Transverse colon (tissue), 4 donors: ENCODE data around the gene DYNC2H1.

Source experiments
- EP300 ChIP-seq: sonication (generic); formaldehyde crosslinking; IDR thresholded peaks from one replicate; pipeline ENCODE4 v1.6.1; 2017; ENCODE audit warnings: antibody characterized with exemption, low read depth
- POLR2A ChIP-seq: fragments of 450-650 bp; IDR thresholded peaks from one replicate; pipeline ENCODE4 v1.6.1; 2016; ENCODE audit warnings: antibody characterized with exemption, mild to moderate bottlenecking, moderate library complexity
- POLR2AphosphoS5 ChIP-seq, 3 donors: sonication (generic); formaldehyde crosslinking; IDR thresholded peaks; one replicate each; pipeline ENCODE4 v1.6.1; 2016; ENCODE audit warnings: antibody characterized with exemption in 3 of 3
- TF ChIP-seq, protein P1 (sequence below), 5 experiments: fragments of 200-600 bp in 3 of 5; fragments of 450-650 bp in 2 of 5; sonication (generic) in 3 of 5; IDR thresholded peaks; 1 replicate in 2 of 5; 2 replicates in 3 of 5; pipeline ENCODE4 v1.5.1; 2016 to 2017; ENCODE audit warnings: antibody characterized with exemption in 5 of 5, inconsistent platforms in 3 of 5, mild to moderate bottlenecking in 2 of 5, moderate library complexity in 1 of 5

- TF ChIP-seq, protein P1, sequence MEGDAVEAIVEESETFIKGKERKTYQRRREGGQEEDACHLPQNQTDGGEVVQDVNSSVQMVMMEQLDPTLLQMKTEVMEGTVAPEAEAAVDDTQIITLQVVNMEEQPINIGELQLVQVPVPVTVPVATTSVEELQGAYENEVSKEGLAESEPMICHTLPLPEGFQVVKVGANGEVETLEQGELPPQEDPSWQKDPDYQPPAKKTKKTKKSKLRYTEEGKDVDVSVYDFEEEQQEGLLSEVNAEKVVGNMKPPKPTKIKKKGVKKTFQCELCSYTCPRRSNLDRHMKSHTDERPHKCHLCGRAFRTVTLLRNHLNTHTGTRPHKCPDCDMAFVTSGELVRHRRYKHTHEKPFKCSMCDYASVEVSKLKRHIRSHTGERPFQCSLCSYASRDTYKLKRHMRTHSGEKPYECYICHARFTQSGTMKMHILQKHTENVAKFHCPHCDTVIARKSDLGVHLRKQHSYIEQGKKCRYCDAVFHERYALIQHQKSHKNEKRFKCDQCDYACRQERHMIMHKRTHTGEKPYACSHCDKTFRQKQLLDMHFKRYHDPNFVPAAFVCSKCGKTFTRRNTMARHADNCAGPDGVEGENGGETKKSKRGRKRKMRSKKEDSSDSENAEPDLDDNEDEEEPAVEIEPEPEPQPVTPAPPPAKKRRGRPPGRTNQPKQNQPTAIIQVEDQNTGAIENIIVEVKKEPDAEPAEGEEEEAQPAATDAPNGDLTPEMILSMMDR (IDR thresholded peaks at IDR 0.05) = no peak
- no peak for TF ChIP-seq POLR2A
- TF ChIP-seq POLR2AphosphoS5 (IDR thresholded peaks at IDR 0.05) = no peak
- no peak for TF ChIP-seq EP300
These were observed 213.6 kb downstream of the DYNC2H1 start for GRCh38 chr11:103322821-103323220.
